ENCODE data around the gene A4GALT. TPM values are rescaled to one million over a fixed set of nuclear protein-coding genes. Genes with fewer than 3 reads are reported as not detected.
A peak's percentile ranks its signal among the peaks of the same experiment; 100 is the strongest.

The A4GALT gene
- total RNA-seq, 1 donor from 2014 or later: not detected

DNA sequence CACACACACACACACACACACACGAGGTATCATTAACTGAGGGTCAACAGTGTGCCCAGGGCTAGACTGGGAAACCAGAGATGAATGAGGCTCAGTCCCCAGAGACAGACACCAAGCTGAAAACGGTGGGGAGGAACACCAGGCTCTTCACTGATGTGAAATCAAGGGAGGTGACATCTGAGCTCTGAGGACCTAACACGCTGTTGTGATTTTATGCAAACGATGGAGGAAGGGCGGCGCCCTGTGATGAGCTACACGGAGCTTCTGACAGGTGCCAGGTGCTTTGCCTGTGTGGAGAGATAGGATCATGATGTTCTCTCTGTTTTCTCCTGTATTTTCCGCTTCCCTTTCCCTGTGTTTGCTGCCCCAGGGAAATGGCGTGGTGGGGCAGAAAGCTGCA, 65.0 kb downstream of the A4GALT start:
- Mint-ChIP-seq H3K27ac (no peak overlapping the region), H3K4me3 (no peak overlapping the region), H3K36me3 (ENCODE audit: low read depth) (no peaks in the 10 kb centered on the region), H3K9me3 (no peaks in the 10 kb centered on the region), H3K27me3 (ENCODE audit: insufficient read depth) (peaks cover 7% of the 10 kb centered on the region), H3K4me1 (ENCODE audit: low read depth) (no peaks in the 10 kb centered on the region)
- intact Hi-C loops (cut with micrococcal nuclease): no loop called here
- DNase-seq (ENCODE audit: low spot score): no peak

GRCh38 chr22:42654436-42655073, 66.1 kb downstream of the A4GALT start:
- no peak for DNase-seq (ENCODE audit: low spot score)
- intact Hi-C loops (cut with micrococcal nuclease): no loop called here
- Mint-ChIP-seq H3K4me3 (no peak overlapping the region), H3K36me3 (ENCODE audit: low read depth) (no peaks in the 10 kb centered on the region), H3K27ac (no peak overlapping the region), H3K9me3 (no peaks in the 10 kb centered on the region), H3K27me3 (ENCODE audit: insufficient read depth) (peaks cover 3% of the 10 kb centered on the region), H3K4me1 (ENCODE audit: low read depth) (no peaks in the 10 kb centered on the region)

GRCh38 chr22:42653999-42654398, 66.7 kb downstream of the A4GALT start:
- intact Hi-C loops (cut with micrococcal nuclease): no loop called here
- peaks cover 3% of the 10 kb centered on the region for H3K27me3 Mint-ChIP-seq (ENCODE audit: insufficient read depth)
- no peak for DNase-seq (ENCODE audit: low spot score)
- H3K36me3 Mint-ChIP-seq (ENCODE audit: low read depth): no peaks in the 10 kb centered on the region
- H3K4me3 Mint-ChIP-seq: no peak overlapping the region
- no peaks in the 10 kb centered on the region for H3K4me1 Mint-ChIP-seq (ENCODE audit: low read depth)
- no peaks in the 10 kb centered on the region for H3K9me3 Mint-ChIP-seq
- no peak overlapping the region for H3K27ac Mint-ChIP-seq

- peaks cover 3% of the 10 kb centered on the region for H3K36me3 Mint-ChIP-seq (ENCODE audit: low read depth)
- peaks cover 8% of the 10 kb centered on the region for H3K4me1 Mint-ChIP-seq (ENCODE audit: low read depth)
- no peaks in the 10 kb centered on the region for H3K9me3 Mint-ChIP-seq
- H3K27me3 Mint-ChIP-seq (ENCODE audit: insufficient read depth): no peaks in the 10 kb centered on the region
- no peak overlapping the region for H3K27ac Mint-ChIP-seq
- no peak for DNase-seq (ENCODE audit: low spot score)
- peak overlapping the region; percentile 42 for H3K4me3 Mint-ChIP-seq
- intact Hi-C loops (cut with micrococcal nuclease): no loop called here
Observed at GRCh38 chr22:42651134-42651533, 69.5 kb downstream of the A4GALT start.

DNA sequence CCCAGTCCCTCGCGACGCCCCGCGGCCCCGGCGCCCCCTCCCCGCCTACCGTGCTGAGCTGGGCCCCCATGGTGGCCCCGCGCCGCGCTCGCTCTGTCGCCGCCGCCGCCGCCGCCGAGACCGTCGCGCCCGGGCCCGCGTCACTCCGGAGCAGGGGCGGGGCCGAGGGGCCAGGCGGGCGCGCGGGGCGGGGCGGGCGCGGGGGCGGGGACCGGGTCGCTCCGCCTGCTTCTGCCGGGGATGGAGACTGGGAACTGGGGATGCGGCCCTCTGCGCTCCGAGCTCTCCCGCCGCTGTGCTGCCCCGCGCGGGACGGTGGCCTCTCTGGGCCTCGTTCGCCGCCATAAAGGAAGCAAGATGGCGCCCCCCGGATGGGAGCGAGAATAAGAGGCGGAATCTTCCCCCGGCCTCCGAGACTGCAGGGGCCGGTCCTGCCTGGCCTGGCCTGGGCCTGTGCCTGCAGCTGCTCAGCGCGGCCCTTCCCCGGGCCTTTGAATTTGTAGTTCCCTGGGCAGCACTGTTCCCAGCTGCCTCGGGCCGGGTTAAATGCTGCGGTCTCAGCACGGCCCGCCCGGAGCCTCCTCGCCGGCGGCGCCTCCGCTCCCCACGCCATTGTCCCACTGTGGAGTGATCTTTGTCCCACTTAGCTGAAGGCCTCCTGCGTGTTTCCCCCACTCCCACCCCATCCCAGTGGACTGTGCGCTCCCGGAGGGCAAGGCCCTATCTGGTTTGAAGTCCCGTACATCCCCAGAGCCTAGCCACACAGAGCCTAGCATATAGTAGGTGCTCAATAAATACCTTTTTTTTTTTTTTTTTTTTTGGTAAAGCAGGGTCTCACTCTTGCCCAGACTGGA, 71.2 kb downstream of the A4GALT start, which contains the start of gene CYB5R3:
TSS of gene CYB5R3 (minus strand) at position 147 of the 854 bp plus-strand sequence. CDS start at position 70, 77 bp downstream.
- Mint-ChIP-seq H3K9me3 (no peaks in the 10 kb centered on the region), H3K36me3 (ENCODE audit: low read depth) (peaks cover 3% of the 10 kb centered on the region), H3K27me3 (ENCODE audit: insufficient read depth) (no peaks in the 10 kb centered on the region), H3K27ac (peak within 1 kb of the TSS; percentile 98), H3K4me1 (ENCODE audit: low read depth) (peaks cover 15% of the 10 kb centered on the region), H3K4me3 (peak within 1 kb of the TSS; percentile 97)
- intact Hi-C loops (cut with micrococcal nuclease): loop anchor here (1.0 kb wide), 2 partner anchors 34 to 208 kb away; partner anchors contain the start of gene ARFGAP3
- DNase-seq (ENCODE audit: low spot score): peak; percentile 68

GRCh38 chr22:42648368-42649245, 72.1 kb downstream of the A4GALT start:
- Mint-ChIP-seq H3K36me3 (ENCODE audit: low read depth) (peaks cover 3% of the 10 kb centered on the region), H3K9me3 (no peaks in the 10 kb centered on the region), H3K4me3 (peak overlapping the region; percentile 97)

GRCh38 chr22:42648017-42648367, 72.7 kb downstream of the A4GALT start:
- peaks cover 3% of the 10 kb centered on the region for H3K36me3 Mint-ChIP-seq (ENCODE audit: low read depth)
- no peak for DNase-seq (ENCODE audit: low spot score)
- intact Hi-C loops (cut with micrococcal nuclease): no loop called here
- peak overlapping the region; percentile 97 for H3K4me3 Mint-ChIP-seq
- peaks cover 15% of the 10 kb centered on the region for H3K4me1 Mint-ChIP-seq (ENCODE audit: low read depth)
- H3K9me3 Mint-ChIP-seq: no peaks in the 10 kb centered on the region
- H3K27me3 Mint-ChIP-seq (ENCODE audit: insufficient read depth): no peaks in the 10 kb centered on the region
- peak overlapping the region; percentile 98 for H3K27ac Mint-ChIP-seq

More at GRCh38 chr22:42648368-42649245, 72.1 kb downstream of the A4GALT start:
- peak overlapping the region; percentile 98 for H3K27ac Mint-ChIP-seq
- DNase-seq (ENCODE audit: low spot score): peak; percentile 26
- no peaks in the 10 kb centered on the region for H3K27me3 Mint-ChIP-seq (ENCODE audit: insufficient read depth)
- intact Hi-C loops (cut with micrococcal nuclease): loop anchor here (1.0 kb wide), 2 partner anchors 33 to 209 kb away; partner anchors contain the start of gene ARFGAP3
- H3K4me1 Mint-ChIP-seq (ENCODE audit: low read depth): peaks cover 15% of the 10 kb centered on the region

DNA sequence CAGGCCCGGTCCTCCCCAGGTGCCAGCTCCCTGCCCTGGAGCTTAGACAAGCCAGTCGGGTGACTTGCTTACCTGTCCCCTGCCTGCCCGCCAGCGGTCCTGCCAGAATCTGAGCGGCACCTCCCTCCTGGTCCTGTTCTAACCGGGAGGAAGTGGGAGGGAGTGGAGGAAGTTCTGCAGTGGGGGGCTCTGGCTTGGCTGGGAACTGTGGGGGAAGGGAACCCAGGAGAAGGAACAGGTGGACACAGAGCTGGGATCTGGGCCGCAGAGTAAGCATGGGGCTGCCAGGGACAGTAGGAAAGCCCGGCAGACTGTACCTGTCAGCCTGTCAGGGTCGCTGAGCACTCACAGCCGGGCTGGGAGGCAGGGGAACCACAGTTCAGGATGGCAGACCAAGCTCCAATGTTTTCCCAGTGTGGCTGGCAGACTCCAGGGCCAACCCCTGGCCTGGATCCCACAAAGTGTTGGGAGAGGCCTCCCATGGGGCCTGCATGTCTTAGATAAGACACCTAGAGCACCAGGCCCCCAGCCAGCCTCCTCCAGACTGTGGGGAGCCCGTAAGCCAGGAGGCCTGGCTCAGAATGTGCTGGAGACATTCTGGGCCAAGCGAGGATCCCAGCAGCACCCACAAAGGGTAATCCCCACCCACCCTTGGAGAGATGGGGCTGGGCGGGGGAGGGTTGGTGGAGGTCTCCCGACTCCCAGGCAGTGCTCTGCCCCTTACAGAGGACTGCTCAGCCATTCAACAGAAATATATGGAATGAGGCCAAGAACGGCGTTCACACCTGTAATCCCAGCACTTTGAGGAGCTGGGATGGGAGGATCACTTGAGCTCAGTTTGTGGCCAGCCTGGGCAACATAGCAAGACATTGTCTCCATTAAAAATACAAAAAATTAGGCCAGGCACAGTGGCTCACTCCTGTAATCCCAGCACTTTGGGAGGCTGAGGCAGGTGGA, 73.8 kb downstream of the A4GALT start:
- Mint-ChIP-seq H3K9me3 (no peaks in the 10 kb centered on the region), H3K4me3 (peak overlapping the region; percentile 97), H3K4me1 (ENCODE audit: low read depth) (peaks cover 15% of the 10 kb centered on the region), H3K27ac (no peak overlapping the region), H3K36me3 (ENCODE audit: low read depth) (peaks cover 3% of the 10 kb centered on the region), H3K27me3 (ENCODE audit: insufficient read depth) (no peaks in the 10 kb centered on the region)
- intact Hi-C loops (cut with micrococcal nuclease): no loop called here
- no peak for DNase-seq (ENCODE audit: low spot score)

GRCh38 chr22:42645938-42646568, 74.6 kb downstream of the A4GALT start:
- DNase-seq (ENCODE audit: low spot score): no peak
- H3K4me1 Mint-ChIP-seq (ENCODE audit: low read depth): peaks cover 15% of the 10 kb centered on the region
- intact Hi-C loops (cut with micrococcal nuclease): no loop called here

DNA sequence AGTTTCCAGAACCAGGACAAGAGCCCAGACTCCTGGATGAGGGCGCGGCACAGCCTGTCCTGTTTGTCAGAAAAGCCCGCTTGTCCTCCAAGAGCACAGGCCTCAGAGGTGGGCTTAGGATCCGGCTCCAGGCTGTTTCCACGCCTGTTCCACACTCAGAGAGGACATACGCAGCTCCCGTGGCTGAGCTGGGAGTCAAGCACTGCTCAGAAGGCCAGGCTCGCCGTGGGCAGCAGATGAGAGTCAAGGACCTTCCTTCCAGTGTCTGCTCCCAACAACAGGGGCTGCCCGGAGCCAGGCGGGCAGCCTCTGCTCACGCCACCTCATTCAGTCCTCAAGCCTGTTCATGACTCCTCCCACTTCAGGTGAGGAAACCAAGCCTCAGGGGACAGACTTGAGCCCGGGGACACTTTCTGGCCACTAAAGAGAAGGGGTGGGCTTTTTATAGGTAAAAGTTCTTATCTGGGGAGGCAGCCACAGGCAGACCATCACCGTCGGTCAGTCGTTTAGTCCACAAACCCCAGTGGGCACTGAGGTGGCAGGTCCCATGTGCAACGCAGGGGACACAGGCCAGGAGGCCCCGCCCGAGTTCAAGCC, 75.2 kb downstream of the A4GALT start:
- H3K4me3 Mint-ChIP-seq: peak overlapping the region; percentile 26
- H3K36me3 Mint-ChIP-seq (ENCODE audit: low read depth): peaks cover 3% of the 10 kb centered on the region

More at GRCh38 chr22:42645938-42646568, 74.6 kb downstream of the A4GALT start:
- no peak overlapping the region for H3K27ac Mint-ChIP-seq
- H3K4me3 Mint-ChIP-seq: peak overlapping the region; percentile 26
- no peaks in the 10 kb centered on the region for H3K9me3 Mint-ChIP-seq
- peaks cover 3% of the 10 kb centered on the region for H3K36me3 Mint-ChIP-seq (ENCODE audit: low read depth)
- no peaks in the 10 kb centered on the region for H3K27me3 Mint-ChIP-seq (ENCODE audit: insufficient read depth)

More for the DNA sequence above, 75.2 kb downstream of the A4GALT start:
- Mint-ChIP-seq H3K9me3 (no peaks in the 10 kb centered on the region), H3K27me3 (ENCODE audit: insufficient read depth) (no peaks in the 10 kb centered on the region), H3K4me1 (ENCODE audit: low read depth) (peaks cover 15% of the 10 kb centered on the region), H3K27ac (no peak overlapping the region)
- intact Hi-C loops (cut with micrococcal nuclease): no loop called here
- no peak for DNase-seq (ENCODE audit: low spot score)
